Sigmoid colon (tissue), 7 donors: ENCODE data around the gene UBE4A. TPM values are rescaled to one million over a fixed set of nuclear protein-coding genes. Genes with fewer than 3 reads are reported as not detected.
A peak's percentile ranks its signal among the peaks of the same experiment; 100 is the strongest.

Source experiments
- DNase-seq: peaks from one replicate; pipeline ENCODE4 v3.0.0-alpha.2; 2019
- H3K27ac ChIP-seq, 4 donors: fragments of 200-600 bp; sonication (generic); one replicate each; pipeline ENCODE4 v1.5.1; 2016 to 2019; ENCODE audit warnings: mild to moderate bottlenecking in 1 of 4
- H3K27me3 ChIP-seq, 3 donors: fragments of 200-600 bp; sonication (generic); one replicate each; pipeline ENCODE4 v1.5.1; 2019; ENCODE audit warnings: mild to moderate bottlenecking in 1 of 3
- H3K36me3 ChIP-seq, 4 donors: fragments of 200-600 bp; sonication (generic); one replicate each; pipeline ENCODE4 v1.5.1; 2016 to 2019
- H3K4me1 ChIP-seq, 4 donors: fragments of 200-600 bp; sonication (generic); one replicate each; pipeline ENCODE4 v1.5.1; 2017 to 2019
- H3K4me3 ChIP-seq, 4 donors: fragments of 200-600 bp; sonication (generic); one replicate each; pipeline ENCODE4 v1.5.1; 2017 to 2019; ENCODE audit warnings: mild to moderate bottlenecking in 2 of 4, moderate library complexity in 1 of 4
- H3K9me3 ChIP-seq, 4 donors: fragments of 200-600 bp in 3 of 4; sonication (generic) in 3 of 4; one replicate each; pipeline versions ENCODE4 v1.5.1 to v1.6.1; 2013 to 2019
- CTCF ChIP-seq, 4 experiments: fragments of 450-650 bp in 3 of 4; fragments of 200-600 bp in 1 of 4; IDR thresholded peaks; one replicate each; pipeline ENCODE4 v1.5.1; 2016 to 2019; ENCODE audit warnings: antibody characterized with exemption in 4 of 4, mild to moderate bottlenecking in 3 of 4, moderate library complexity in 2 of 4
- EP300 ChIP-seq, 4 donors: sonication (generic); formaldehyde crosslinking; IDR thresholded peaks; one replicate each; pipeline ENCODE4 v1.6.1; 2017; ENCODE audit warnings: antibody characterized with exemption in 4 of 4
- POLR2A ChIP-seq, 2 donors: fragments of 450-650 bp; IDR thresholded peaks; one replicate each; pipeline ENCODE4 v1.6.1; 2016; ENCODE audit warnings: antibody characterized with exemption in 2 of 2, mild to moderate bottlenecking in 2 of 2, moderate library complexity in 2 of 2
- POLR2AphosphoS5 ChIP-seq, 4 donors: sonication (generic); formaldehyde crosslinking; IDR thresholded peaks; one replicate each; pipeline ENCODE4 v1.6.1; 2017; ENCODE audit warnings: antibody characterized with exemption in 4 of 4
- WGBS, 2 donors: extraction: QIAGEN DNeasy Blood & Tissue Kit; methylation state at CpG; one replicate each; pipeline ENCODE4 v1.1.7; 2013; 5-methylcytosine and 5-hydroxymethylcytosine counted together
- intact Hi-C: fragments of 100-400 bp; cut with DNase I; formaldehyde crosslinking; loops from one replicate; pipeline ENCODE4 v1.15.1; 2023
- polyA plus RNA-seq, 3 donors: library from polyadenylated mRNA; stranded (reverse); fragments of 200-250 nt; gene quantifications; one replicate each; pipeline ENCODE4 v1.2.3, GENCODE V29; 2013
- total RNA-seq, 4 donors: library from RNA; depleted of rRNA; stranded (reverse); fragments of >200 nt; gene quantifications; one replicate each; pipeline ENCODE4 v1.1.0, GENCODE V29; 2016
- donor health status: healthy with polysubstance abuse.
- donor health status: Bipolar disorder and iron deficiency.
- donor health status: healthy.

The UBE4A gene
- total and polyA plus RNA-seq, 7 donors: 2.1 to 37.4 (median 33.8) TPM

DNA sequence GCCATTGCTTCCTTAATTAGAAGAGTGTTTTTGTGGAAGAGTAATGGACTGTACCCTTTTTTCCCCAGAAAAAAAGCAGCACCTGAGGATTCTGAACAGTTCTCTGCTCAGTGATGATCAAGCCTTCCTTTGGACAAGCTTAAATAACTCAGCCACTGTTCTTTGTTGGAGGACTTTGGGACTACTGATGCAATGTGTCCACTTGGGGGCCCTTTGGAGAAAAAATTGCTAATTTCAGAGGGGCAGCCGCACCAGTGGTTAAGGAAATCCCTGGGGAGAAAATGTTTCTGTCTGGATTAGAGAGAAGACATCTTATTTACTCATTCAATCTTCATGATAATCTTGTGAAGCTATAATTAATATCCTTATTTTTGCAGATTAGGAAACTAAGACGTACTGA lies 71.6 kb downstream of the UBE4A start:
- H3K36me3 ChIP-seq: no peaks in the 10 kb centered on the region
- no peak overlapping the region for H3K4me3 ChIP-seq
- intact Hi-C loops: no loop called here
- H3K4me1 ChIP-seq: peaks cover 0 to 15% (median 7%) of the 10 kb centered on the region in 4 donors
- TF ChIP-seq POLR2AphosphoS5 (IDR thresholded peaks at IDR 0.05) (no peak), EP300 (IDR thresholded peaks at IDR 0.05) (no peak), CTCF (IDR thresholded peaks at IDR 0.05) (no peak), POLR2A (IDR thresholded peaks at IDR 0.05) (no peak)
- H3K9me3 ChIP-seq: no peaks in the 10 kb centered on the region
- no peak overlapping the region for H3K27ac ChIP-seq
- 84 to 86% methylated on average over 2 of the region's 2 CpGs for WGBS, 2 donors
- no peak for DNase-seq
- no peaks in the 10 kb centered on the region for H3K27me3 ChIP-seq

- TF ChIP-seq POLR2AphosphoS5 (IDR thresholded peaks at IDR 0.05) (no peak), EP300 (IDR thresholded peaks at IDR 0.05) (no peak), CTCF (IDR thresholded peaks at IDR 0.05) (no peak), POLR2A (IDR thresholded peaks at IDR 0.05) (no peak)
- H3K9me3 ChIP-seq: no peaks in the 10 kb centered on the region
- H3K4me1 ChIP-seq: peaks cover 3 to 39% (median 24%) of the 10 kb centered on the region in 4 donors
- H3K36me3 ChIP-seq: no peaks in the 10 kb centered on the region
- DNase-seq: no peak
- WGBS, 2 donors: 2% methylated on average over 9 of the region's 9 CpGs
- intact Hi-C loops: loop anchor here (2.0 kb wide), 1 partner anchor 17 kb away; no protein-coding TSS in a partner anchor
- peak overlapping the region in 1 of 4 donors; percentile 97 for H3K27ac ChIP-seq
- H3K27me3 ChIP-seq: no peaks in the 10 kb centered on the region
- peak overlapping the region; percentile 88 to 100 (median 98) for H3K4me3 ChIP-seq
Observed at GRCh38 chr11:118434123-118434552, 74.7 kb downstream of the UBE4A start.

DNA sequence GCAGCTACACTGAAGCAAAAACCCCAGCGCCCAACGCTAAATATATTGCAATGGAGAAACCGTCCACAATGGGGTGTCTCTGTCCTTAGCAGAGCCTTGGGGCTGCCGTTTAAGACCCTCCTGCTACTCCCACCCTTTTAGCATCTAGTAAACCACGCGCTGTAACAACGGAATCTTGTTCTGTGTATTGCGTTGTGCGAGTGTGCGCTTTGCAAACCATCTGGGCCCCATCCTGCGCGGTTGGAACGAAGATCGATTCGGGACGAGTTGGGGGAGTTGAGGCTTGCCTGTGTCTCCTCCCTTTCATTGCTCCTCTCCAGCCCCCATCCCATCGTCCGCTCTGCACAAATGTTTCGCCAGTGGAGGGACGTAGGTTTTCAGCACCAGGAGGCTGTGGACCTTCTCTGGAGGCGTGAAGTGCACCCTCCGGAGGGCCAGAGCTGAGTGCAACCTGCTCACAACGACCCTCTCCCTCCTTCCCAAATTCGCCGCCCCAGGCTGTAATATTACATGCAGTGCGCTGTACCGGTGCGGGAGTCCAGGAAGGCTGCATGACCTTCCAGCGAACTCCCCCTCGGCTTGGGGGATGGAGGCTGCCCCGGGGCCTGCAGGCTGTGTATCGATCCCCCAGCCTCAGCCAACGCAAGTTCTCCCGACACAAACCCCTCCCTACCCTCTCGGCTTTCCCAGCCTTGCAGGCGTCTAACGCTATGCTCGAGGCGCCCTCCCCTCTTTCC lies 75.3 kb downstream of the UBE4A start:
- peaks cover 3 to 45% (median 29%) of the 10 kb centered on the region in 4 donors for H3K4me1 ChIP-seq
- DNase-seq: peak; percentile 67
- H3K36me3 ChIP-seq: no peaks in the 10 kb centered on the region
- 0% methylated on average over 39 of the region's 39 CpGs for WGBS, 2 donors
- TF ChIP-seq POLR2A (IDR thresholded peaks at IDR 0.05) (no peak), POLR2AphosphoS5 (IDR thresholded peaks at IDR 0.05) (no peak), EP300 (IDR thresholded peaks at IDR 0.05) (no peak), CTCF (IDR thresholded peaks at IDR 0.05) (no peak)
- peak overlapping the region; percentile 88 to 100 (median 98) for H3K4me3 ChIP-seq
- no peaks in the 10 kb centered on the region for H3K27me3 ChIP-seq
- intact Hi-C loops: loop anchor here (2.0 to 5.0 kb wide), 2 partner anchors 18 to 53 kb away; no protein-coding TSS in a partner anchor
- H3K27ac ChIP-seq: peak overlapping the region; percentile 93 to 97 (median 95)
- no peaks in the 10 kb centered on the region for H3K9me3 ChIP-seq

- peak overlapping the region; percentile 93 to 97 (median 95) for H3K27ac ChIP-seq
- H3K36me3 ChIP-seq: no peaks in the 10 kb centered on the region
- TF ChIP-seq POLR2A (IDR thresholded peaks at IDR 0.05): no peak
- TF ChIP-seq POLR2AphosphoS5 (IDR thresholded peaks at IDR 0.05): no peak
- no peak for TF ChIP-seq CTCF (IDR thresholded peaks at IDR 0.05)
- no peak for TF ChIP-seq EP300 (IDR thresholded peaks at IDR 0.05)
- peaks cover 3 to 51% (median 36%) of the 10 kb centered on the region in 4 donors for H3K4me1 ChIP-seq
- DNase-seq: peak; percentile 72
- 0 to 1% methylated on average over 34 of the region's 34 CpGs for WGBS, 2 donors
- no peaks in the 10 kb centered on the region for H3K27me3 ChIP-seq
- no peaks in the 10 kb centered on the region for H3K9me3 ChIP-seq
- intact Hi-C loops: loop anchor here (2.0 to 5.0 kb wide), 2 partner anchors 19 to 52 kb away; no protein-coding TSS in a partner anchor
- H3K4me3 ChIP-seq: peak overlapping the region; percentile 88 to 100 (median 98)
Observed at GRCh38 chr11:118435290-118435892, 76.0 kb downstream of the UBE4A start.
